Measurements from ENCODE around the gene PKMYT1. TPM values are rescaled to one million over a fixed set of nuclear protein-coding genes. Genes with fewer than 3 reads are reported as not detected.

Gene PKMYT1
- polyA plus RNA-seq, 1 of the 3 experiments (the other 2 are of a cell fraction) = 8.5 TPM

DNA sequence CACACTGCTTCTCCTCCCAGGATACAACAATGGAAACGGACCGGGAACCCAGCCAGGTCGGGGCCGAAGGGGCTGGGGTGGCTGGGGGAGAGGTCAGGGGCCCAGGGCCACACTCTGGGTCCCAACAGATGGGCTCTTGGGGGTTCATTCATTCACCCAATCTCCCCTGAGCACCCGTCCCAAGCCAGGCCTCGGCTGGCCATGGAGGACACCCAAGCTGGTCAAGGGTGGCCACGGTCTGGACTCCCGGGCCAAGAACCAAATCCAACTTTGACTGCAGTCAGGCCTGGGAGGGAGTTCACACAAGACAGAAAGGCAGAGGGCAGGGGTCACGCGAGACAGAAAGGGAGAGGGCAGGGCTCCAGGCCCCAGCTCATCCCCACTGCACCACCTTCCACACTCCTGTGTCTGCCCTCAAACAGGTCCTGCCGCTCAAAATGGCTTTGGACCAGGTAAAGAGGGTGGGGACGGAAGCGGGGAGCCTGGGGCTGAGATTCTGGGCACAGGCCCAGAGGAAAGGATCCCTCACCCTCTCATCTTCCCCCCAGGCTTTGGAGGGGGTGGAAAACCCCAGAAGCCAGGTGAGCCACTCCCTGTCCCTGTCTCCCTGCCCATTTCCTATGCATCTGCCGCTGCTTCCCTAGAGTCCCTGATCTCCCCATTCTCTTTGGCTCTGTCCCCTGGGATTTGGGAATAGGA lies 12.3 kb upstream of the PKMYT1 start:
- no peak overlapping the region for H2AFZ ChIP-seq (ENCODE audit: low read depth)
- no peak for DNase-seq
- no peaks in the 10 kb centered on the region for H3K27me3 ChIP-seq (ENCODE audit: insufficient read depth)
- no peak overlapping the region for H3K4me3 ChIP-seq (ENCODE audit: low read depth in 2 of 2, low read length in 1 of 2)
- H4K20me1 ChIP-seq (ENCODE audit: insufficient read depth) = no peaks in the 10 kb centered on the region
- TF ChIP-seq, protein P1, sequence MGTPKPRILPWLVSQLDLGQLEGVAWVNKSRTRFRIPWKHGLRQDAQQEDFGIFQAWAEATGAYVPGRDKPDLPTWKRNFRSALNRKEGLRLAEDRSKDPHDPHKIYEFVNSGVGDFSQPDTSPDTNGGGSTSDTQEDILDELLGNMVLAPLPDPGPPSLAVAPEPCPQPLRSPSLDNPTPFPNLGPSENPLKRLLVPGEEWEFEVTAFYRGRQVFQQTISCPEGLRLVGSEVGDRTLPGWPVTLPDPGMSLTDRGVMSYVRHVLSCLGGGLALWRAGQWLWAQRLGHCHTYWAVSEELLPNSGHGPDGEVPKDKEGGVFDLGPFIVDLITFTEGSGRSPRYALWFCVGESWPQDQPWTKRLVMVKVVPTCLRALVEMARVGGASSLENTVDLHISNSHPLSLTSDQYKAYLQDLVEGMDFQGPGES (IDR thresholded peaks at IDR 0.05; ENCODE audit: low read depth, low read length) = no peak
- TF ChIP-seq TCF12 (IDR thresholded peaks at IDR 0.05) = no peak
- no peak for TF ChIP-seq RCOR1 (IDR thresholded peaks at IDR 0.05; ENCODE audit: low read length)
- TF ChIP-seq, protein P2, sequence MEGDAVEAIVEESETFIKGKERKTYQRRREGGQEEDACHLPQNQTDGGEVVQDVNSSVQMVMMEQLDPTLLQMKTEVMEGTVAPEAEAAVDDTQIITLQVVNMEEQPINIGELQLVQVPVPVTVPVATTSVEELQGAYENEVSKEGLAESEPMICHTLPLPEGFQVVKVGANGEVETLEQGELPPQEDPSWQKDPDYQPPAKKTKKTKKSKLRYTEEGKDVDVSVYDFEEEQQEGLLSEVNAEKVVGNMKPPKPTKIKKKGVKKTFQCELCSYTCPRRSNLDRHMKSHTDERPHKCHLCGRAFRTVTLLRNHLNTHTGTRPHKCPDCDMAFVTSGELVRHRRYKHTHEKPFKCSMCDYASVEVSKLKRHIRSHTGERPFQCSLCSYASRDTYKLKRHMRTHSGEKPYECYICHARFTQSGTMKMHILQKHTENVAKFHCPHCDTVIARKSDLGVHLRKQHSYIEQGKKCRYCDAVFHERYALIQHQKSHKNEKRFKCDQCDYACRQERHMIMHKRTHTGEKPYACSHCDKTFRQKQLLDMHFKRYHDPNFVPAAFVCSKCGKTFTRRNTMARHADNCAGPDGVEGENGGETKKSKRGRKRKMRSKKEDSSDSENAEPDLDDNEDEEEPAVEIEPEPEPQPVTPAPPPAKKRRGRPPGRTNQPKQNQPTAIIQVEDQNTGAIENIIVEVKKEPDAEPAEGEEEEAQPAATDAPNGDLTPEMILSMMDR (IDR thresholded peaks at IDR 0.05) = no peak
- TF ChIP-seq GABPA (IDR thresholded peaks at IDR 0.05; ENCODE audit: low read depth) = no peak
- no peaks in the 10 kb centered on the region for H3F3A ChIP-seq (replicated peaks; ENCODE audit: insufficient read depth)
- 84% methylated on average over 13 of the region's 14 CpGs for WGBS (ENCODE audit: low lambda C conversion rate)
- H3K9me2 ChIP-seq = no peaks in the 10 kb centered on the region
- H3K36me3 ChIP-seq (replicated peaks in 1 of 2; ENCODE audit: control insufficient read depth in 1 of 2, insufficient read depth in 2 of 2, low read length in 1 of 2) = no peaks in the 10 kb centered on the region
- no peaks in the 10 kb centered on the region for H3K9me3 ChIP-seq
- H3K9ac ChIP-seq = no peak overlapping the region
- H3K79me2 ChIP-seq (ENCODE audit: insufficient read depth) = no peaks in the 10 kb centered on the region
- no peak overlapping the region for H3K4me2 ChIP-seq
- H3K27ac ChIP-seq (ENCODE audit: low read depth in 2 of 2, low read length in 1 of 2) = no peak overlapping the region
- POLR2A ChIA-PET = no interaction called here
- no peaks in the 10 kb centered on the region for H3K4me1 ChIP-seq (ENCODE audit: control insufficient read depth in 1 of 2, insufficient read depth in 2 of 2, low read depth in 1 of 2, low read length in 1 of 2)
- CTCF ChIA-PET = interaction anchor here (1.0 to 1.3 kb wide), 4 partner anchors 8 to 30 kb away, joined by 3 to 7 read pairs (median 4); partner anchors contain the start of gene PAQR4

DNA sequence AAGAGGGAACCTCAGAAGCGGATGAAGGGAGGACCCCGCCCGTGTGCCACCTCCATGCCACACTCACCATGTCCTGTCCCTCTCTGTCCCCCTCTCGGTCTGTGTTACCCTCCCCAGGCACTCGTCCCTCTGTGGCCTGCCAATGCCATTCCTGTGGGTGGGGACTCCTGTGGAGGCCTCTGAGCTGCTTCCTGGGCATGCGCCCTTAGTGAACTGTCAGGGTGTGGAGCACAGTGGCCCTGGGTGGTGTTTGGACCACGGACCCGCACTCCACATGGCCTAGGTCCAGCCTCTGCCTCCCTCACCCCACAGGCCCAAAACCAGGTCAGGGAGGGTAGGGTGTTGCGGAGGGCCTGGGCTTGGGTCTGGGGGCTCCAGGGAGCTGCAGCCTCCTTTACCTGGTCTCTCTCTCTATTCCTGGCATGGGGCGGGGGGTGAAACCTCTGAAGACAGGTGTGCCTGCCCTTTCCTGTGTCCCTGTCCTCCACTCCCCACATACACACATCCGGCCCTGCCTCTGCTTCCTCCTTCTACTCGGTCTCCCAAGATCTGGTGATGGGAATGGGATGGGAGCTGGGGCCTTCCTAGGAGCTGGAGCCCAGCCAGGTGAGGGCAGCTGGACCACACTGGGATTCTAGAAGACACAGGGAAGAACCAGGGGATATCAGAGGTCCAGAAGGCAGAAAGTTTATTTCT lies 11.5 kb upstream of the PKMYT1 start:
- Histone ChIP-seq H3K4me2 (no peak overlapping the region), H3K36me3 (replicated peaks in 1 of 2; ENCODE audit: control insufficient read depth in 1 of 2, insufficient read depth in 2 of 2, low read length in 1 of 2) (no peaks in the 10 kb centered on the region), H3K27me3 (ENCODE audit: insufficient read depth) (no peaks in the 10 kb centered on the region), H2AFZ (ENCODE audit: low read depth) (no peak overlapping the region), H3K4me3 (ENCODE audit: low read depth in 2 of 2, low read length in 1 of 2) (no peak overlapping the region), H3K4me1 (ENCODE audit: control insufficient read depth in 1 of 2, insufficient read depth in 2 of 2, low read depth in 1 of 2, low read length in 1 of 2) (peaks cover 0 to 2% of the 10 kb centered on the region in 2 experiments; a peak in 1 of 4 replicates), H3K9ac (no peak overlapping the region), H4K20me1 (ENCODE audit: insufficient read depth) (no peaks in the 10 kb centered on the region), H3K9me3 (no peaks in the 10 kb centered on the region), H3K79me2 (ENCODE audit: insufficient read depth) (no peaks in the 10 kb centered on the region), H3K27ac (ENCODE audit: low read depth in 2 of 2, low read length in 1 of 2) (no peak overlapping the region), H3F3A (replicated peaks; ENCODE audit: insufficient read depth) (no peaks in the 10 kb centered on the region), H3K9me2 (no peaks in the 10 kb centered on the region)
- ChIA-PET POLR2A (no interaction called here), CTCF (interaction anchor here (0.8 to 1.3 kb wide), 5 partner anchors 7 to 40 kb away, joined by 3 to 7 read pairs (median 4); partner anchors contain the start of gene PAQR4)
- DNase-seq = no peak
- WGBS (ENCODE audit: low lambda C conversion rate) = 76% methylated on average over 8 of the region's 12 CpGs
- no peak for TF ChIP-seq RFX5 (IDR thresholded peaks at IDR 0.05; ENCODE audit: low read length)
- no peak for TF ChIP-seq SIN3A (IDR thresholded peaks at IDR 0.05; ENCODE audit: borderline replicate concordance, low read depth, low read length)
- no peak for TF ChIP-seq TAF1 (IDR thresholded peaks at IDR 0.05; ENCODE audit: borderline replicate concordance, low read depth, low read length)
- TF ChIP-seq NFIC (IDR thresholded peaks at IDR 0.05; ENCODE audit: borderline replicate concordance) = no peak
- TF ChIP-seq YY1 (IDR thresholded peaks at IDR 0.05; ENCODE audit: low read depth) = no peak
- no peak for TF ChIP-seq GATA2 (CRISPR knock-in tag; IDR thresholded peaks at IDR 0.05)
- no peak for TF ChIP-seq RXRA (IDR thresholded peaks at IDR 0.05; ENCODE audit: borderline replicate concordance, low read depth)
- TF ChIP-seq, protein P1 (IDR thresholded peaks at IDR 0.05; ENCODE audit: low read depth, low read length) = no peak
- TF ChIP-seq, protein P3, sequence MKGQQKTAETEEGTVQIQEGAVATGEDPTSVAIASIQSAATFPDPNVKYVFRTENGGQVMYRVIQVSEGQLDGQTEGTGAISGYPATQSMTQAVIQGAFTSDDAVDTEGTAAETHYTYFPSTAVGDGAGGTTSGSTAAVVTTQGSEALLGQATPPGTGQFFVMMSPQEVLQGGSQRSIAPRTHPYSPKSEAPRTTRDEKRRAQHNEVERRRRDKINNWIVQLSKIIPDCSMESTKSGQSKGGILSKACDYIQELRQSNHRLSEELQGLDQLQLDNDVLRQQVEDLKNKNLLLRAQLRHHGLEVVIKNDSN (IDR thresholded peaks at IDR 0.05; ENCODE audit: borderline replicate concordance, low read depth) = no peak
- TF ChIP-seq, protein P2 (IDR thresholded peaks at IDR 0.05) = no peak
- TF ChIP-seq, protein P4, sequence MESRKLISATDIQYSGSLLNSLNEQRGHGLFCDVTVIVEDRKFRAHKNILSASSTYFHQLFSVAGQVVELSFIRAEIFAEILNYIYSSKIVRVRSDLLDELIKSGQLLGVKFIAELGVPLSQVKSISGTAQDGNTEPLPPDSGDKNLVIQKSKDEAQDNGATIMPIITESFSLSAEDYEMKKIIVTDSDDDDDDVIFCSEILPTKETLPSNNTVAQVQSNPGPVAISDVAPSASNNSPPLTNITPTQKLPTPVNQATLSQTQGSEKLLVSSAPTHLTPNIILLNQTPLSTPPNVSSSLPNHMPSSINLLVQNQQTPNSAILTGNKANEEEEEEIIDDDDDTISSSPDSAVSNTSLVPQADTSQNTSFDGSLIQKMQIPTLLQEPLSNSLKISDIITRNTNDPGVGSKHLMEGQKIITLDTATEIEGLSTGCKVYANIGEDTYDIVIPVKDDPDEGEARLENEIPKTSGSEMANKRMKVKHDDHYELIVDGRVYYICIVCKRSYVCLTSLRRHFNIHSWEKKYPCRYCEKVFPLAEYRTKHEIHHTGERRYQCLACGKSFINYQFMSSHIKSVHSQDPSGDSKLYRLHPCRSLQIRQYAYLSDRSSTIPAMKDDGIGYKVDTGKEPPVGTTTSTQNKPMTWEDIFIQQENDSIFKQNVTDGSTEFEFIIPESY (IDR thresholded peaks at IDR 0.05; ENCODE audit: borderline replicate concordance, low read depth) = no peak
- TF ChIP-seq FOXJ3 (CRISPR knock-in tag; IDR thresholded peaks at IDR 0.05) = no peak

Measured in SK-N-SH (cell line).